Measurements from ENCODE around the gene CLEC2A.
"Not testable (repeated sequence)": the region's sequence is repeated elsewhere in the genome, so short reads cannot be mapped to it uniquely, and the experiment has no call there.

Gene CLEC2A

DNA sequence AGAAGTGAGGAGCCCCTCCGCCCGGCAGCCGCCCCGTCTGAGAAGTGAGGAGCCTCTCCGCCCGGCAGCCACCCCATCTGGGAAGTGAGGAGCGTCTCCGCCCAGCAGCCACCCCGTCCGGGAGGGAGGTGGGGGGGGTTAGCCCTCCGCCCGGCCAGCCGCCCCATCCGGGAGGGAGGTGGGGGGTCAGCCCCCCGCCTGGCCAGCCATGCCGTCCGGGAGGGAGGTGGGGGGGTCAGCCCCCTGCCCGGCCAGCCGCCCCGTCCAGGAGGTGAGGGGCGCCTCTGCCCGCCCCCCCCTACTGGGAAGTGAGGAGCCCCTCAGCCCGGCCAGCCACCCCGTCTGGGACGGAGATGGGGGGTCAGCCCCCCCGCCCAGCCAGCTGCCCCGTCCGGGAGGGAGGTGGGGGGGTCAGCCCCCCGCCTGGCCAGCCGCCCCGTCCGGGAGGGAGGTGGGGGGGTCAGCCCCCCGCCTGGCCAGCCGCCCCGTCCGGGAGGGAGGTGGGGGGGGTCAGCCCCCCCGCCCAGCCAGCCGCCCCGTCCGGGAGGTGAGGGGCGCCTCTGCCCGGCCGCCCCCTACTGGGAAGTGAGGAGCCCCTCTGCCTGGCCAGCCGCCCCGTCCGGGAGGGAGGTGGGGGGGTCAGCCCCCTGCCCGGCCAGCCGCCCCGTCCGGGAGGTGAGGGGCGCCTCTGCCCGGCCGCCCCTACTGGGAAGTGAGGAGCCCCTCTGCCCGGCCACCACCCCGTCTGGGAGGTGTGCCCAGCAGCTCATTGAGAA, 21.0 kb upstream of the CLEC2A start:
- not testable (repeated sequence) for H3K36me3 ChIP-seq (ENCODE audit: control insufficient read depth, insufficient read depth, low read length); H3K27me3 ChIP-seq (ENCODE audit: control insufficient read depth, insufficient read depth, low read length); H3K4me1 ChIP-seq (ENCODE audit: control insufficient read depth, insufficient read depth, low read length); H3K9me3 ChIP-seq (ENCODE audit: control insufficient read depth, low read length); H3K4me3 ChIP-seq (ENCODE audit: low read length); H3K9ac ChIP-seq (ENCODE audit: low read length)

DNA sequence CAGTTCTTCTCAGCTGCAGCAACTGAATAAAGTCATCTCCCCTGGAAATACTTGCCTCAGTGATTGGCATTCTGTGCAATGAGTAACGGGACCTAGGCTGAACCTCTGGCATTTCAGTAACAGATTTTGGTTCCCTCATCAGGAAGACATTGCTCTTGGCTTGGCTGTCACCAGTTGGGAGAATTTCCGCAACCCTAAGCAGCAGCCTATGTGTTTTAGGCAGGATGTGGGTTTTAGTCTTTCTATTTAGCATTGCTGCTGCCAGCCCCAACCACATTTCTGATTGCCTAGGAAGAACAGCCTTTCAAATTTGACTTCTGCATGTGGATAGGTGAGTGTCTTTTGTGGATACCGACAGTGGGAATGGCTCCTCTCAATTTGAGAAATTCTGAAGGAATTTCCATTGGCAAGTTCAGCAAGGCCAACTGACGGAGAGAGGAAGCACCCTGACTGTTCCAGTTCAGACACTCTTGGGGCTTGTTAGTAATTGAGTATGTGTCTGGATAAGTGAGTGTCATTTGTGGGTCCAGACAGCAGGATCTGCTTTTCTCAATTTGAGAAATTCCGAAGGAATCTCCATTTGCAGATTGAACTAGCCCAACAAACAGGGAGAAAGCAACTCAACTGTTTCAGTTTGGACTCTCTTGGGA, 19.0 kb upstream of the CLEC2A start:
- no peak overlapping the region for H3K4me3 ChIP-seq (ENCODE audit: low read length)
- H3K27me3 ChIP-seq (ENCODE audit: control insufficient read depth, insufficient read depth, low read length) = no peaks in the 10 kb centered on the region
- no peak overlapping the region for H3K9ac ChIP-seq (ENCODE audit: low read length)
- no peaks in the 10 kb centered on the region for H3K4me1 ChIP-seq (ENCODE audit: control insufficient read depth, insufficient read depth, low read length)
- H3K36me3 ChIP-seq (ENCODE audit: control insufficient read depth, insufficient read depth, low read length) = no peaks in the 10 kb centered on the region
- H3K9me3 ChIP-seq (ENCODE audit: control insufficient read depth, low read length) = no peaks in the 10 kb centered on the region

DNA sequence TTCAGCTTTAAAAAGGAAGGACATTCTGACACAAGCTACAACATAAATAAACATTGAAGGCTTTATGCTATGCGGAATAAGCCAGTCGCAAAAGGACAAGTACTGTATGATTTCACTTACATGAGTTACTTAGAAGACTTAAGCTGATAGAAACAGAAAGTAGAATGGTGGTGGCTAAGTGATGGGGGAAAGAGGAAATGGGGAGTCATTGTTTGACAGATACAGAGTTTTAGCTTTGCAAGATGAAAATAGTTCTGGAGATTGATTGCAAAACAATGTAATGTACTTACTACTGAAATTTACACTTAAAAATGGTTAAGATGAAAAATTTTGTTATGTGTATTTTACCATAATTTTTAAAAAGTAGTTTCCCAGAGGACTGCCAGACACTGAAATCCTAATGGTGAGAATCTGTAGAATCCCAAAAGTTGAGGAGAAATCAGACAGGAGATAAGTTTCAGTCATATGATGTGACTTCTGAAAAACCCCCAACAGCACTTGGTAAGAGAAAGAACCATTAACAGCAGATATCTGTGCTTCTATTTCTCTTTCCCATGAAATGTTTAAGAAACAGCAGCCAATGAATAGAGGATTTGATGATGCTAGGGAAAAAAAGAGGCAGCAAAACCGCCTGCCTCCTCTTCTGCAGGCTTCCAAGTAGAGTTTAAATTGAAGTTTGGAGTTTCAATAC, 16.6 kb upstream of the CLEC2A start:
- Histone ChIP-seq H3K27me3 (ENCODE audit: control insufficient read depth, insufficient read depth, low read length) (no peaks in the 10 kb centered on the region), H3K9me3 (ENCODE audit: control insufficient read depth, low read length) (no peaks in the 10 kb centered on the region), H3K4me1 (ENCODE audit: control insufficient read depth, insufficient read depth, low read length) (no peaks in the 10 kb centered on the region)

DNA sequence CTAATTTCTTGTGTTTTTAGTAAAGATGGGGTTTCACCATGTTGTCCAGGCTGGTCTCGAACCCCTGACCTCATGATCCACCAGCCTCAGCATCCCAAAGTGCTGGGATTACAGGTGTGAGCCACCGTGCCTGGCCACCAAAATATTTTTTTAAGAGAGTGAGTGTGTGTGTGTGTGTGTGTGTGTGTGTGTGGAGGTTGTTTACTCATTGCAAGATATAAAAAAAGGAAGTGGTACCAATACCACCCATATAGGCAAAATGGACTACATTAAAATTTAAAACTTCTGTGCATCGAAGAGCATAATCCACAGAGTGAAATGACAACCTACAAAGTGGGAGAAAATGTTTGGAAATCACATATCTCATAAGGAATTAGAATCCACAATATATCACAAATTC, 15.5 kb upstream of the CLEC2A start:
- Histone ChIP-seq H3K9me3 (ENCODE audit: control insufficient read depth, low read length) (no peaks in the 10 kb centered on the region), H3K4me1 (ENCODE audit: control insufficient read depth, insufficient read depth, low read length) (no peaks in the 10 kb centered on the region), H3K4me3 (ENCODE audit: low read length) (no peak overlapping the region), H3K9ac (ENCODE audit: low read length) (no peak overlapping the region), H3K36me3 (ENCODE audit: control insufficient read depth, insufficient read depth, low read length) (no peaks in the 10 kb centered on the region), H3K27me3 (ENCODE audit: control insufficient read depth, insufficient read depth, low read length) (no peaks in the 10 kb centered on the region)

More for the DNA sequence above, 16.6 kb upstream of the CLEC2A start:
- Histone ChIP-seq H3K36me3 (ENCODE audit: control insufficient read depth, insufficient read depth, low read length) (no peaks in the 10 kb centered on the region), H3K9ac (ENCODE audit: low read length) (no peak overlapping the region), H3K4me3 (ENCODE audit: low read length) (no peak overlapping the region)

DNA sequence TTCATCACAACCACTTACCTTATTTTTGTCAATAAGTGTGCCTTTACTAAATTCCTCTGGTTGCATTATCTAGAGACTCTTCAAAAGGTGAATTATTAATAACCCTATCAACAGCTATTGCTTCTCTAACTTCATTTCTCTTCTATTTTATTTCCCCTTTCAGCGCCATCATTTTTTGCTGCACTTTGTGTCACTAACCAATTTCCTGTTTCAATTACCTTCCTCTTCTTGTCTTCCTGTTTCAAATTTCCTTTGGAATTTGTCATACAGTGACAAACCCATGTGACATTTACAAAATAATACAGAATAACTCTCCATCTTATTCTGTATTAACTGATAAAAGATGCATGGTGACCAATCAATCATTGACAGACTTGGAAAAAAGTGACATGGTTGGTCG, 12.2 kb upstream of the CLEC2A start:
- H3K9ac ChIP-seq (ENCODE audit: low read length) = no peak overlapping the region
- no peaks in the 10 kb centered on the region for H3K9me3 ChIP-seq (ENCODE audit: control insufficient read depth, low read length)
- H3K4me3 ChIP-seq (ENCODE audit: low read length) = no peak overlapping the region
- no peaks in the 10 kb centered on the region for H3K27me3 ChIP-seq (ENCODE audit: control insufficient read depth, insufficient read depth, low read length)
- H3K4me1 ChIP-seq (ENCODE audit: control insufficient read depth, insufficient read depth, low read length) = no peaks in the 10 kb centered on the region
- no peaks in the 10 kb centered on the region for H3K36me3 ChIP-seq (ENCODE audit: control insufficient read depth, insufficient read depth, low read length)

DNA sequence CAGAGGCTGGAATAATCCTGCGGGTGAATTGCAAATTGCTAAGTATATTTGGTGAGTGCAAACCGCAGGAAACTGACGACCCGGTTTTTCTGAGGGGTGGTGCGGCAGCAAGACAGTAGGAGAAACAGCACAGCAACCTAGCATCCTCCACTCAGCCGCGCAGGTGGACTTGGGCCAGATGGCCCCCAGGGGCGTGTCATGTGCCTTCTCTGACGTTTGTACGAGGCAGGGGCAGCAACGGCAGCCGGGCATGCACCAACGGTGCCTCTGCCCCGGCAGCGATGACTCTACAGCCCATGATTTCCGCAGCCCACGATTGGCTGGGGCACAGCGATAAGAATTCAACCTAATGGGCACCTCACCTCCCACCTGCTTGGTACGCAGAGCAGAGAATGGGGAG, 11.1 kb upstream of the CLEC2A start:
- Histone ChIP-seq H3K36me3 (ENCODE audit: control insufficient read depth, insufficient read depth, low read length) (no peaks in the 10 kb centered on the region), H3K9ac (ENCODE audit: low read length) (no peak overlapping the region), H3K27me3 (ENCODE audit: control insufficient read depth, insufficient read depth, low read length) (no peaks in the 10 kb centered on the region), H3K9me3 (ENCODE audit: control insufficient read depth, low read length) (no peaks in the 10 kb centered on the region), H3K4me3 (ENCODE audit: low read length) (no peak overlapping the region), H3K4me1 (ENCODE audit: control insufficient read depth, insufficient read depth, low read length) (no peaks in the 10 kb centered on the region)

DNA sequence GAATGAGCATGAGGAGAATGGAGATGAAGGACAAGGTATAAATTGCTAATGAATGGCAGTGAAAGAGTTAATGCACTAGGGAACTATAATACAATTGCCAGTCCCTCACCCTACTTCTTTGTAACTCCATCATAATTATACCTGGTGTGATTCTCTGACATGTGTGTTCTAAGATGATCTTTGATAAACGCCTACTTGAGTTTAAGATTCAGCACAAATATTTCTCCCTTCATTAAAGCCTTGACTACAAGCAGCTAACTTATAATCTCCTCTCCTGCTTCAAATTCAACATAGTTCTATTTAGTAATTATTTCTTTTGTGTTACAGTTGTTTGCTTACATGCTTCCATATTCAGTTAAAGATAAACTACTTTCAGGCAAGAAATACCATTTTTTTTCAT, 9.7 kb upstream of the CLEC2A start:
- H3K9me3 ChIP-seq (ENCODE audit: control insufficient read depth, low read length) = no peaks in the 10 kb centered on the region
- H3K36me3 ChIP-seq (ENCODE audit: control insufficient read depth, insufficient read depth, low read length) = no peaks in the 10 kb centered on the region
- H3K9ac ChIP-seq (ENCODE audit: low read length) = no peak overlapping the region
- no peaks in the 10 kb centered on the region for H3K27me3 ChIP-seq (ENCODE audit: control insufficient read depth, insufficient read depth, low read length)
- H3K4me3 ChIP-seq (ENCODE audit: low read length) = no peak overlapping the region
- H3K4me1 ChIP-seq (ENCODE audit: control insufficient read depth, insufficient read depth, low read length) = no peaks in the 10 kb centered on the region

DNA sequence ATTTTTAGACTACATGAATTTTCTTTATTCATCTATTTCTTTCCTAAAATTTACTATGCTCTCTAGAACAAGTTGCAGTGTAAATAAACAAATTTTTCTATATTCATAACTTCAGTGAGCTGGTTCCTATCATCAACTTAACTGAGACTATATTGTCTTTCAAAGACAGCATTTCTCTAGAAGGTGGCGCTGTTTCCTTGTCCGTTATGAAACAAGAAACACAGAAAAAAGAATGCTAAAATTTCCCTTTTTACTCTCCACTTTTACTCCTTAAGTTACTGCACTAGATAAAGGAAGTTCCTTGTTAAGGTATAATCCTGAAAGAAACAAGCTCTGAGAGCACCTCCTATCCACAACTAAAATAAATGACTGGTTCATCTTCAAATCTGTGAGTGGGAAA, 8.2 kb upstream of the CLEC2A start:
- no peak overlapping the region for H3K9ac ChIP-seq (ENCODE audit: low read length)
- no peaks in the 10 kb centered on the region for H3K4me1 ChIP-seq (ENCODE audit: control insufficient read depth, insufficient read depth, low read length)
- H3K36me3 ChIP-seq (ENCODE audit: control insufficient read depth, insufficient read depth, low read length) = no peaks in the 10 kb centered on the region
- no peaks in the 10 kb centered on the region for H3K27me3 ChIP-seq (ENCODE audit: control insufficient read depth, insufficient read depth, low read length)
- no peak overlapping the region for H3K4me3 ChIP-seq (ENCODE audit: low read length)
- no peaks in the 10 kb centered on the region for H3K9me3 ChIP-seq (ENCODE audit: control insufficient read depth, low read length)

DNA sequence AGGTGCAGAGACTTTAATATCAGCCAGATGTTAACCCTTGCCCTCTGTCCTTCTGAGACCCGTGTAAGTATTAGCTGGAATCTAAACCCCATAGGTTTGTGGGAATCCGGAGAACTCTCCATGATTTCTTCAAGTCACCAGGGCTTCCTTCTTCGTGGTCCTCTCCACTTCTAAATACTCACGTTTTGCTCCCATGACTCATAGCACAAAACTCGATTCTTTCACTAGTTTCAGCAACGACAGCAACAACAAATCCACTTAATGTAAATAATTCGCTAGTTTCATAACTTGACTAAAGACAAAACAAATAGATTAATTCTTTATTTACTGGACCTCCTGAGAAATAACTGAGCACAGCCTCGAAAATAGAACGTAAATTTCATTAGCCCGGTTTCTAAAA, 4.4 kb upstream of the CLEC2A start:
- H3K27me3 ChIP-seq (ENCODE audit: control insufficient read depth, insufficient read depth, low read length) = no peaks in the 10 kb centered on the region
- no peak overlapping the region for H3K9ac ChIP-seq (ENCODE audit: low read length)
- no peaks in the 10 kb centered on the region for H3K9me3 ChIP-seq (ENCODE audit: control insufficient read depth, low read length)
- H3K4me3 ChIP-seq (ENCODE audit: low read length) = no peak overlapping the region
- H3K4me1 ChIP-seq (ENCODE audit: control insufficient read depth, insufficient read depth, low read length) = no peaks in the 10 kb centered on the region
- H3K36me3 ChIP-seq (ENCODE audit: control insufficient read depth, insufficient read depth, low read length) = no peaks in the 10 kb centered on the region

DNA sequence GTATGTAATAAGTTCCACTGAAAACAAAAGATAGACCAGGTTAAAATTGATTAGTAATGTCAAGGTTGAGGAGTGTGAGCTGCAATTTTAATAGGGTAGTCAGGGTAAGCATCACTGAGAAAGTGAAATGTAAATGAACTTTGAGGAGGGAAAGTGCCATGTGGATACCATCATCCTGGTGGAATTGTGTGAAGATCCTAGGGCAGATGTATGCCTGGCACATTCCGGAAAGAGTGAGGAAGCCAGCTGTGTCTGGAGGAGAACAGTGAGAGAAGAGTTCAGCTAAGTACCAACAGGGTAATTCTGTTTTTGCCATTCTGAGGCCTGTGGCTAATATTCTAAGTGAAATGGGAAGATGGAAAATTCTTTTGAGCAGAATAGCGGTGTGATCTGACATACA, 2.9 kb upstream of the CLEC2A start:
- H3K4me1 ChIP-seq (ENCODE audit: control insufficient read depth, insufficient read depth, low read length) = no peaks in the 10 kb centered on the region
- H3K27me3 ChIP-seq (ENCODE audit: control insufficient read depth, insufficient read depth, low read length) = no peaks in the 10 kb centered on the region
- H3K36me3 ChIP-seq (ENCODE audit: control insufficient read depth, insufficient read depth, low read length) = no peaks in the 10 kb centered on the region
- H3K9me3 ChIP-seq (ENCODE audit: control insufficient read depth, low read length) = no peaks in the 10 kb centered on the region
- no peak overlapping the region for H3K4me3 ChIP-seq (ENCODE audit: low read length)
- no peak overlapping the region for H3K9ac ChIP-seq (ENCODE audit: low read length)

DNA sequence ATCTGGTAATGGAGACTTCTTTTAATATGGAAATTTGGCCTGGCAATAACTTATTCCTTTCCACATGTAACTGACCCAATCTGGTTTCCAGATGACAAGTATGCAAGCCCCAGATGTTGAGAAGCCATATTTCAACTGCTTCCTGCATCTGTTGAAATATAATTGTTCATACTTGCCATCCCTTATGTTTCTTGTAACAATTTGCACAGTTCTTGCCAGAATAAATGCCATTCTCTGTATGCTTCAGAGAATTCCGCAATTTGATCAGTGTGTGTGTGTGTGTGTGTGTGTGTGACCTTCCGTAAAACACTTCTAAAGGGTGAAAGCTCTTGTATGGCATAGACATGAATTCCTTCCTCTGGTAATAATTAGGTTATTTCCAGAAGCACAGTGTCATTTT, 1.8 kb upstream of the CLEC2A start:
- Histone ChIP-seq H3K9me3 (ENCODE audit: control insufficient read depth, low read length) (no peaks in the 10 kb centered on the region), H3K4me3 (ENCODE audit: low read length) (no peak overlapping the region), H3K27me3 (ENCODE audit: control insufficient read depth, insufficient read depth, low read length) (no peaks in the 10 kb centered on the region), H3K4me1 (ENCODE audit: control insufficient read depth, insufficient read depth, low read length) (no peaks in the 10 kb centered on the region), H3K9ac (ENCODE audit: low read length) (no peak overlapping the region), H3K36me3 (ENCODE audit: control insufficient read depth, insufficient read depth, low read length) (no peaks in the 10 kb centered on the region)

DNA sequence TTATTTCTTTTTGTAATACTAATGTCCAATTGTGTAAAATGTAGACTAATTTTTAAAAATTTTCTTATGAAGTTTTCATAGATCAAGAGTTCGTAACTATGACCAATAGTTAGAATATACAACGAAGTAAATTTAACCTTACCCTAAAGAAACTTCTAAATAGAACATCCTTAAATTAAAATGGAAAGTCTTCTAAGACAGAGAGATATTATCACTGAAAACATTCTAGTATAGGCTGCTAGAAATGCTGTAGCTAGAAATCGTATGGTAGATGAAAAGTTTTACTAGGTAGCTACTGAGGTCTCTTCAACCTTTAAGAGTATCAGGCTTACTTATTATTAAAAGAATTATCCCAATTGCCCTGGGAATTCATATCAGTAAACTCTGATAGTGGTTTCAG, 925 bp downstream of the CLEC2A start:
- Histone ChIP-seq H3K27me3 (ENCODE audit: control insufficient read depth, insufficient read depth, low read length) (no peaks in the 10 kb centered on the region), H3K9ac (ENCODE audit: low read length) (no peak overlapping the region), H3K4me3 (ENCODE audit: low read length) (no peak overlapping the region), H3K9me3 (ENCODE audit: control insufficient read depth, low read length) (no peaks in the 10 kb centered on the region), H3K36me3 (ENCODE audit: control insufficient read depth, insufficient read depth, low read length) (no peaks in the 10 kb centered on the region), H3K4me1 (ENCODE audit: control insufficient read depth, insufficient read depth, low read length) (no peaks in the 10 kb centered on the region)
